GM23248 (cell line): ENCODE measurements around the gene PSPC1. TPM values are rescaled to one million over a fixed set of nuclear protein-coding genes. Genes with fewer than 3 reads are reported as not detected.

ENCODE experiments used
- DNase-seq: peaks from one replicate; pipeline ENCODE4 v3.0.0-alpha.2; 2015
- H2AFZ ChIP-seq: fragments of 200-600 bp; sonication (generic); 2 replicates; pipeline ENCODE4 v1.6.1; 2016; ENCODE audit warnings: antibody characterized with exemption
- H3F3A ChIP-seq: fragments of 200-600 bp; sonication (generic); 2 replicates; pipeline ENCODE4 v1.6.1; 2016; ENCODE audit warnings: mild to moderate bottlenecking, antibody characterized with exemption, mixed run types; ENCODE audit not compliant: insufficient read depth
- H3K27ac ChIP-seq: fragments of 200-600 bp; sonication (generic); 2 replicates; pipeline ENCODE4 v1.5.1; 2016; ENCODE audit warnings: mild to moderate bottlenecking
- H3K27me3 ChIP-seq: fragments of 200-600 bp; sonication (generic); replicated peaks from 2 replicates; pipeline ENCODE4 v1.6.1; 2016; ENCODE audit warnings: mild to moderate bottlenecking; ENCODE audit not compliant: insufficient read depth
- H3K36me3 ChIP-seq: fragments of 200-600 bp; sonication (generic); 2 replicates; pipeline ENCODE4 v1.6.1; 2016; ENCODE audit warnings: low read depth, mild to moderate bottlenecking
- H3K4me1 ChIP-seq: fragments of 200-600 bp; sonication (generic); 2 replicates; pipeline ENCODE4 v1.6.1; 2016; ENCODE audit warnings: mild to moderate bottlenecking; ENCODE audit not compliant: insufficient read depth
- H3K4me2 ChIP-seq: fragments of 200-600 bp; sonication (generic); one replicate; pipeline ENCODE4 v1.6.1; 2016; ENCODE audit warnings: mild to moderate bottlenecking; ENCODE audit not compliant: unreplicated experiment
- H3K4me3 ChIP-seq: fragments of 200-600 bp; sonication (generic); 2 replicates; pipeline ENCODE4 v1.5.1; 2016; ENCODE audit warnings: mild to moderate bottlenecking
- H3K79me2 ChIP-seq: fragments of 200-600 bp; sonication (generic); 2 replicates; pipeline ENCODE4 v1.6.1; 2016; ENCODE audit warnings: mild to moderate bottlenecking; ENCODE audit not compliant: insufficient read depth
- H3K9ac ChIP-seq: fragments of 200-600 bp; sonication (generic); 2 replicates; pipeline ENCODE4 v1.6.1; 2016; ENCODE audit warnings: mild to moderate bottlenecking
- H3K9me2 ChIP-seq: fragments of 200-600 bp; sonication (generic); 2 replicates; pipeline ENCODE4 v1.6.1; 2016; ENCODE audit warnings: mixed run types, mild to moderate bottlenecking, moderate library complexity; ENCODE audit not compliant: insufficient read depth
- H3K9me3 ChIP-seq: fragments of 200-600 bp; sonication (generic); one replicate; pipeline ENCODE4 v1.6.1; 2017; ENCODE audit warnings: low read depth
- H4K20me1 ChIP-seq: fragments of 200-600 bp; sonication (generic); 2 replicates; pipeline ENCODE4 v1.6.0; 2016; ENCODE audit not compliant: insufficient read depth
- EZH2 ChIP-seq: fragments of 200-600 bp; sonication (generic); IDR thresholded peaks from 2 replicates; pipeline ENCODE4 v1.6.1; 2018; ENCODE audit warnings: antibody characterized with exemption, mild to moderate bottlenecking; ENCODE audit not compliant: insufficient read depth, poor library complexity, severe bottlenecking
- EZH2phosphoT487 ChIP-seq: fragments of 200-600 bp; sonication (generic); IDR thresholded peaks from 2 replicates; pipeline ENCODE4 v1.6.1; 2018; ENCODE audit warnings: antibody characterized with exemption, moderate library complexity, mild to moderate bottlenecking, low read depth; ENCODE audit not compliant: insufficient read depth
- WGBS, 2 experiments: methylation state at CpG; one replicate each; pipeline ENCODE4 v1.1.6; 2015 to 2017; ENCODE audit warnings: low lambda C conversion rate in 2 of 2, low coverage in 1 of 2; ENCODE audit errors: missing lambda C conversion rate in 2 of 2; 5-methylcytosine and 5-hydroxymethylcytosine counted together
- in situ Hi-C: fragments of 300-500 bp; cut with MboI; formaldehyde crosslinking; loops from 2 replicates; pipeline ENCODE4 v1.15.0; 2020
- polyA plus RNA-seq: library from polyadenylated mRNA; unstranded; fragments of >200 nt; fragmentation: Nextera tagmentation; extraction: Ambion mirVana; gene quantifications from 2 replicates; pipeline ENCODE4 v1.2.1, GENCODE V29; 2016
- small RNA-seq: library from RNA; depleted of rRNA; stranded (forward); fragments of <200 nt; gene quantifications from one replicate; pipeline ENCODE3, GENCODE V24; 2014; ENCODE audit warnings: low read depth, low replicate concordance
- total RNA-seq: library from RNA; depleted of rRNA; stranded (reverse); fragments of >200 nt; shearing (Covaris generic); gene quantifications from 2 replicates; pipeline ENCODE4 v1.2.3, GENCODE V29; 2014; rRNA removed

PSPC1 gene
- total and polyA plus RNA-seq, 2 experiments from 2014 or later, result 17.2 to 27.9 TPM

- Histone ChIP-seq H3K4me2 (no peak overlapping the region), H3F3A (no peaks in the 10 kb centered on the region; the same call in 1 of the 2 replicates), H3K36me3 (peaks cover 47% of the 10 kb centered on the region), H3K9me3 (no peaks in the 10 kb centered on the region), H4K20me1 (no peaks in the 10 kb centered on the region), H2AFZ (no peak overlapping the region), H3K9ac (no peak overlapping the region), H3K27me3 (no peaks in the 10 kb centered on the region), H3K4me3 (no peak overlapping the region), H3K9me2 (no peaks in the 10 kb centered on the region), H3K27ac (no peak overlapping the region), H3K79me2 (no peaks in the 10 kb centered on the region), H3K4me1 (no peaks in the 10 kb centered on the region)
- DNase-seq, result no peak
- 98 to 99% methylated on average over 2 of the region's 2 CpGs for WGBS, 2 experiments
- TF ChIP-seq EZH2, result no peak
- TF ChIP-seq EZH2phosphoT487, result no peak
- in situ Hi-C loops, result no loop called here
These were observed 121.6 kb downstream of the PSPC1 start for GRCh38 chr13:19661126-19661525.

GRCh38 chr13:19658831-19659230 is 123.9 kb downstream of the PSPC1 start:
- DNase-seq, result no peak
- no peak overlapping the region for H3K4me3 ChIP-seq
- no peaks in the 10 kb centered on the region for H3K27me3 ChIP-seq
- no peaks in the 10 kb centered on the region for H3K4me1 ChIP-seq
- peaks cover 39% of the 10 kb centered on the region for H3K36me3 ChIP-seq
- no peaks in the 10 kb centered on the region for H3K79me2 ChIP-seq
- no peaks in the 10 kb centered on the region for H3K9me2 ChIP-seq
- no peak overlapping the region for H2AFZ ChIP-seq
- no peaks in the 10 kb centered on the region for H3F3A ChIP-seq
- TF ChIP-seq EZH2, result no peak
- TF ChIP-seq EZH2phosphoT487, result no peak
- H3K4me2 ChIP-seq, result no peak overlapping the region
- in situ Hi-C loops, result no loop called here
- H4K20me1 ChIP-seq, result no peaks in the 10 kb centered on the region
- H3K27ac ChIP-seq, result no peak overlapping the region
- H3K9me3 ChIP-seq, result no peaks in the 10 kb centered on the region
- no peak overlapping the region for H3K9ac ChIP-seq

GRCh38 chr13:19657872-19658591 is 124.7 kb downstream of the PSPC1 start:
- Histone ChIP-seq H3K79me2 (no peaks in the 10 kb centered on the region), H3K9me3 (no peaks in the 10 kb centered on the region), H3K9ac (no peak overlapping the region), H3K27me3 (no peaks in the 10 kb centered on the region), H3K36me3 (peaks cover 35% of the 10 kb centered on the region), H4K20me1 (no peaks in the 10 kb centered on the region), H3F3A (no peaks in the 10 kb centered on the region), H3K9me2 (no peaks in the 10 kb centered on the region), H3K4me2 (no peak overlapping the region), H3K4me1 (no peaks in the 10 kb centered on the region), H3K27ac (no peak overlapping the region), H3K4me3 (no peak overlapping the region), H2AFZ (no peak overlapping the region)
- in situ Hi-C loops, result no loop called here
- DNase-seq, result no peak
- 30 to 39% methylated on average over 4 of the region's 4 CpGs for WGBS, 2 experiments
- TF ChIP-seq EZH2phosphoT487 (no peak), EZH2 (no peak)

Small RNA genes lying within 50 kb of the gene (small RNA-seq; reads per million reads assigned to genes)
- gene RN7SL166P, result not detected

Other genes with a start within 250 kb of the PSPC1 start
- not detected in 2 replicates for gene TPTE2, start 221.4 kb downstream of the PSPC1 start, total RNA-seq
- gene TPTE2, start 221.4 kb downstream of the PSPC1 start, polyA plus RNA-seq, result not detected in 2 replicates
- gene MPHOSPH8, start 149.3 kb downstream of the PSPC1 start, total RNA-seq, result 11.1 and 11.3 TPM in 2 replicates
- 12.6 and 15.0 TPM in 2 replicates for gene MPHOSPH8, start 149.3 kb downstream of the PSPC1 start, polyA plus RNA-seq
- 7.3 and 12.4 TPM in 2 replicates for gene ZMYM5, start 80.7 kb upstream of the PSPC1 start, total RNA-seq
- 16.4 and 16.9 TPM in 2 replicates for gene ZMYM5, start 80.7 kb upstream of the PSPC1 start, polyA plus RNA-seq
- gene ZMYM2, start 175.8 kb upstream of the PSPC1 start, total RNA-seq, result 35.0 and 40.8 TPM in 2 replicates
- 14.9 and 15.7 TPM in 2 replicates for gene ZMYM2, start 175.8 kb upstream of the PSPC1 start, polyA plus RNA-seq